SU-DHL-6 (cell line): ENCODE results near the gene C9orf57.

Experiments
- CTCF ChIP-seq: fragments of 200-600 bp; sonication (generic); IDR thresholded peaks from one replicate; pipeline ENCODE4 v1.5.1; 2017; ENCODE audit warnings: antibody characterized with exemption, mild to moderate bottlenecking, low read length, moderate library complexity; ENCODE audit not compliant: insufficient read depth, poor library complexity, severe bottlenecking
- EZH2phosphoT487 ChIP-seq: fragments of 200-600 bp; sonication (generic), shearing (Covaris generic); conservative IDR thresholded peaks from 2 replicates; pipeline ENCODE4 v1.6.1; 2018; ENCODE audit warnings: mild to moderate bottlenecking, antibody characterized with exemption, low read length, moderate library complexity, mixed read lengths

- TF ChIP-seq CTCF (no peak), EZH2phosphoT487 (no peak)
Observed at GRCh38 chr9:72039532-72039931, 20.9 kb downstream of the C9orf57 start.
